H1 (cell line): Measurements from ENCODE around the gene ATP6V1E1. TPM values are rescaled to one million over a fixed set of nuclear protein-coding genes. Genes with fewer than 3 reads are reported as not detected.

ENCODE experiments used
- CTBP2 ChIP-seq: IDR thresholded peaks from 2 replicates; pipeline ENCODE4 v1.7.0; 2011; ENCODE audit warnings: borderline replicate concordance, mild to moderate bottlenecking, moderate library complexity, mixed read lengths, low read length; ENCODE audit not compliant: insufficient read depth, insufficient read length
- TCF12 ChIP-seq: IDR thresholded peaks from 2 replicates; pipeline ENCODE4 v1.6.1; 2011; ENCODE audit warnings: low read depth, mild to moderate bottlenecking, low read length
- polyA plus RNA-seq, 7 experiments: library from polyadenylated mRNA; depleted of rRNA in 3 of 7; stranded (reverse) in 5 of 7; unstranded in 2 of 7; fragments of >200 nt in 5 of 7; fragments of 200-250 nt in 2 of 7; gene quantifications; 1 replicate in 5 of 7; 2 replicates in 1 of 7; 4 replicates in 1 of 7; pipeline versions ENCODE4 v1.2.1 to v1.2.3, GENCODE V29; 2011 to 2013; ENCODE audit warnings: missing spikeins in 2 of 7, mixed read lengths in 2 of 7
- total RNA-seq: library from RNA; stranded (reverse); fragmentation: NEBNext Ultra II Directional; extraction: Animal tissue kit (Norgen Biotek cat#: 25700); gene quantifications from 2 replicates; pipeline ENCODE4 v1.2.1, GENCODE V29; 2021
- TF ChIP-seq, protein P1 (sequence below), 3 experiments: IDR thresholded peaks; 1 replicate in 2 of 3; 2 replicates in 1 of 3; pipeline versions ENCODE4 v1.5.1 to v1.6.1; 2011; ENCODE audit warnings: low read length in 3 of 3, mild to moderate bottlenecking in 3 of 3, inconsistent platforms in 2 of 3, low read depth in 1 of 3, moderate library complexity in 1 of 3; ENCODE audit not compliant: insufficient read depth in 1 of 3; ENCODE audit errors: control extremely low read depth in 1 of 3
- TF ChIP-seq, protein P2 (sequence below): IDR thresholded peaks from 2 replicates; pipeline ENCODE4 v1.6.1; 2011; ENCODE audit warnings: low read length, improper control_type of control experiment
- TF ChIP-seq, protein P3 (sequence below): fragments of 300-600 bp; sonication (generic); IDR thresholded peaks from 2 replicates; pipeline ENCODE4 v1.7.1; 2012; ENCODE audit warnings: low read length, moderate library complexity, mild to moderate bottlenecking, inconsistent platforms; ENCODE audit not compliant: insufficient replicate concordance

ATP6V1E1 gene
- total and polyA plus RNA-seq, 2 of the 8 experiments (the other 6 are each of a cell fraction or from before 2014, with no cell fraction given), result 80.4 to 88.1 TPM

DNA sequence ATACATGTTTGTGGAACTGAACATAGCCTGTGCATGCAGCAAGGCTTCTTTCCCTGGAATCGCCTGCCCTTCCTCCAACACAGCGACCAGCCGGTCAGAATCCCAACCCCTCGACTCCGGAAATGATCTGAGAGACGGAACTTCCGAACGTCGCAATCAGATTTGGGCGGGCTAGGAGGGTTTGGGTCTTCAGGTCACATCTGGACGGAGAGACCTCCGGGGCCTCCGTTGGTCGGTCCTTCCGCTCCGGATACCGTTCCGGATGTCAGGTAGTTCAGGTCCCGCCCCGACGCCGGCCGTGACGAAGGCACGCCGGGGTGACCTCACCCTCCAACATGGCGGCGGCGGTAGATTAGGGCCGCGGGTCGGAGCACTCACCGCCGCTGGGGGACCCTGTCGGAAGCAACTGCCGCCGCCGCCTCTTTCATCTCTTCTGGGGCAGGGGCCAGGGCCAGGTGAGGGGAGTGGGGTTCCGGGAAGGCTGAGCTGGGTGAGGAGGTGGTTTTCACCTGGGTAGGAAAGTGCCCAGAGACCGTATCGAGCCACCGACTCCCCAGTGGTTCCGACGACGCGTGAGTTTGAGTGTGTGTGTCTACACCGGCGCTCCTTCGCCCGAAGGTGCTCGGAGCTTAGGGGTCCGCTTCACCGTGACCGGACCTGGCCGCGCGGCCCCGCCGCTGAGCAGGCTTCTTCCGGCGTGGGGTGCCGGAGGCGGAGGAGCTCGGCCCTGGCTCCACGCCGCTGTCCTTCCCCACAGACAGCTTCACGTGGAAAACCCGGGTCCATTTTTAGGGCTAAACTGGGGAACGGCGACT is 10.1 kb upstream of the ATP6V1E1 start, which contains the start of gene BCL2L13 (continued):
- TF ChIP-seq, protein P1, sequence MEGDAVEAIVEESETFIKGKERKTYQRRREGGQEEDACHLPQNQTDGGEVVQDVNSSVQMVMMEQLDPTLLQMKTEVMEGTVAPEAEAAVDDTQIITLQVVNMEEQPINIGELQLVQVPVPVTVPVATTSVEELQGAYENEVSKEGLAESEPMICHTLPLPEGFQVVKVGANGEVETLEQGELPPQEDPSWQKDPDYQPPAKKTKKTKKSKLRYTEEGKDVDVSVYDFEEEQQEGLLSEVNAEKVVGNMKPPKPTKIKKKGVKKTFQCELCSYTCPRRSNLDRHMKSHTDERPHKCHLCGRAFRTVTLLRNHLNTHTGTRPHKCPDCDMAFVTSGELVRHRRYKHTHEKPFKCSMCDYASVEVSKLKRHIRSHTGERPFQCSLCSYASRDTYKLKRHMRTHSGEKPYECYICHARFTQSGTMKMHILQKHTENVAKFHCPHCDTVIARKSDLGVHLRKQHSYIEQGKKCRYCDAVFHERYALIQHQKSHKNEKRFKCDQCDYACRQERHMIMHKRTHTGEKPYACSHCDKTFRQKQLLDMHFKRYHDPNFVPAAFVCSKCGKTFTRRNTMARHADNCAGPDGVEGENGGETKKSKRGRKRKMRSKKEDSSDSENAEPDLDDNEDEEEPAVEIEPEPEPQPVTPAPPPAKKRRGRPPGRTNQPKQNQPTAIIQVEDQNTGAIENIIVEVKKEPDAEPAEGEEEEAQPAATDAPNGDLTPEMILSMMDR (IDR thresholded peaks at IDR 0.05; ENCODE audit: control extremely low read depth in 1 of 3, insufficient read depth in 1 of 3, low read depth in 1 of 3, low read length in 3 of 3), result no peak
- TF ChIP-seq, protein P2, sequence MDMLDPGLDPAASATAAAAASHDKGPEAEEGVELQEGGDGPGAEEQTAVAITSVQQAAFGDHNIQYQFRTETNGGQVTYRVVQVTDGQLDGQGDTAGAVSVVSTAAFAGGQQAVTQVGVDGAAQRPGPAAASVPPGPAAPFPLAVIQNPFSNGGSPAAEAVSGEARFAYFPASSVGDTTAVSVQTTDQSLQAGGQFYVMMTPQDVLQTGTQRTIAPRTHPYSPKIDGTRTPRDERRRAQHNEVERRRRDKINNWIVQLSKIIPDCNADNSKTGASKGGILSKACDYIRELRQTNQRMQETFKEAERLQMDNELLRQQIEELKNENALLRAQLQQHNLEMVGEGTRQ, result peak; percentile 27; the same call in 1 of the 2 replicates
- TF ChIP-seq CTBP2 (no peak), TCF12 (0 out of 2 replicates have a peak, but pooled peaks have one; percentile 0)
- TF ChIP-seq, protein P3, sequence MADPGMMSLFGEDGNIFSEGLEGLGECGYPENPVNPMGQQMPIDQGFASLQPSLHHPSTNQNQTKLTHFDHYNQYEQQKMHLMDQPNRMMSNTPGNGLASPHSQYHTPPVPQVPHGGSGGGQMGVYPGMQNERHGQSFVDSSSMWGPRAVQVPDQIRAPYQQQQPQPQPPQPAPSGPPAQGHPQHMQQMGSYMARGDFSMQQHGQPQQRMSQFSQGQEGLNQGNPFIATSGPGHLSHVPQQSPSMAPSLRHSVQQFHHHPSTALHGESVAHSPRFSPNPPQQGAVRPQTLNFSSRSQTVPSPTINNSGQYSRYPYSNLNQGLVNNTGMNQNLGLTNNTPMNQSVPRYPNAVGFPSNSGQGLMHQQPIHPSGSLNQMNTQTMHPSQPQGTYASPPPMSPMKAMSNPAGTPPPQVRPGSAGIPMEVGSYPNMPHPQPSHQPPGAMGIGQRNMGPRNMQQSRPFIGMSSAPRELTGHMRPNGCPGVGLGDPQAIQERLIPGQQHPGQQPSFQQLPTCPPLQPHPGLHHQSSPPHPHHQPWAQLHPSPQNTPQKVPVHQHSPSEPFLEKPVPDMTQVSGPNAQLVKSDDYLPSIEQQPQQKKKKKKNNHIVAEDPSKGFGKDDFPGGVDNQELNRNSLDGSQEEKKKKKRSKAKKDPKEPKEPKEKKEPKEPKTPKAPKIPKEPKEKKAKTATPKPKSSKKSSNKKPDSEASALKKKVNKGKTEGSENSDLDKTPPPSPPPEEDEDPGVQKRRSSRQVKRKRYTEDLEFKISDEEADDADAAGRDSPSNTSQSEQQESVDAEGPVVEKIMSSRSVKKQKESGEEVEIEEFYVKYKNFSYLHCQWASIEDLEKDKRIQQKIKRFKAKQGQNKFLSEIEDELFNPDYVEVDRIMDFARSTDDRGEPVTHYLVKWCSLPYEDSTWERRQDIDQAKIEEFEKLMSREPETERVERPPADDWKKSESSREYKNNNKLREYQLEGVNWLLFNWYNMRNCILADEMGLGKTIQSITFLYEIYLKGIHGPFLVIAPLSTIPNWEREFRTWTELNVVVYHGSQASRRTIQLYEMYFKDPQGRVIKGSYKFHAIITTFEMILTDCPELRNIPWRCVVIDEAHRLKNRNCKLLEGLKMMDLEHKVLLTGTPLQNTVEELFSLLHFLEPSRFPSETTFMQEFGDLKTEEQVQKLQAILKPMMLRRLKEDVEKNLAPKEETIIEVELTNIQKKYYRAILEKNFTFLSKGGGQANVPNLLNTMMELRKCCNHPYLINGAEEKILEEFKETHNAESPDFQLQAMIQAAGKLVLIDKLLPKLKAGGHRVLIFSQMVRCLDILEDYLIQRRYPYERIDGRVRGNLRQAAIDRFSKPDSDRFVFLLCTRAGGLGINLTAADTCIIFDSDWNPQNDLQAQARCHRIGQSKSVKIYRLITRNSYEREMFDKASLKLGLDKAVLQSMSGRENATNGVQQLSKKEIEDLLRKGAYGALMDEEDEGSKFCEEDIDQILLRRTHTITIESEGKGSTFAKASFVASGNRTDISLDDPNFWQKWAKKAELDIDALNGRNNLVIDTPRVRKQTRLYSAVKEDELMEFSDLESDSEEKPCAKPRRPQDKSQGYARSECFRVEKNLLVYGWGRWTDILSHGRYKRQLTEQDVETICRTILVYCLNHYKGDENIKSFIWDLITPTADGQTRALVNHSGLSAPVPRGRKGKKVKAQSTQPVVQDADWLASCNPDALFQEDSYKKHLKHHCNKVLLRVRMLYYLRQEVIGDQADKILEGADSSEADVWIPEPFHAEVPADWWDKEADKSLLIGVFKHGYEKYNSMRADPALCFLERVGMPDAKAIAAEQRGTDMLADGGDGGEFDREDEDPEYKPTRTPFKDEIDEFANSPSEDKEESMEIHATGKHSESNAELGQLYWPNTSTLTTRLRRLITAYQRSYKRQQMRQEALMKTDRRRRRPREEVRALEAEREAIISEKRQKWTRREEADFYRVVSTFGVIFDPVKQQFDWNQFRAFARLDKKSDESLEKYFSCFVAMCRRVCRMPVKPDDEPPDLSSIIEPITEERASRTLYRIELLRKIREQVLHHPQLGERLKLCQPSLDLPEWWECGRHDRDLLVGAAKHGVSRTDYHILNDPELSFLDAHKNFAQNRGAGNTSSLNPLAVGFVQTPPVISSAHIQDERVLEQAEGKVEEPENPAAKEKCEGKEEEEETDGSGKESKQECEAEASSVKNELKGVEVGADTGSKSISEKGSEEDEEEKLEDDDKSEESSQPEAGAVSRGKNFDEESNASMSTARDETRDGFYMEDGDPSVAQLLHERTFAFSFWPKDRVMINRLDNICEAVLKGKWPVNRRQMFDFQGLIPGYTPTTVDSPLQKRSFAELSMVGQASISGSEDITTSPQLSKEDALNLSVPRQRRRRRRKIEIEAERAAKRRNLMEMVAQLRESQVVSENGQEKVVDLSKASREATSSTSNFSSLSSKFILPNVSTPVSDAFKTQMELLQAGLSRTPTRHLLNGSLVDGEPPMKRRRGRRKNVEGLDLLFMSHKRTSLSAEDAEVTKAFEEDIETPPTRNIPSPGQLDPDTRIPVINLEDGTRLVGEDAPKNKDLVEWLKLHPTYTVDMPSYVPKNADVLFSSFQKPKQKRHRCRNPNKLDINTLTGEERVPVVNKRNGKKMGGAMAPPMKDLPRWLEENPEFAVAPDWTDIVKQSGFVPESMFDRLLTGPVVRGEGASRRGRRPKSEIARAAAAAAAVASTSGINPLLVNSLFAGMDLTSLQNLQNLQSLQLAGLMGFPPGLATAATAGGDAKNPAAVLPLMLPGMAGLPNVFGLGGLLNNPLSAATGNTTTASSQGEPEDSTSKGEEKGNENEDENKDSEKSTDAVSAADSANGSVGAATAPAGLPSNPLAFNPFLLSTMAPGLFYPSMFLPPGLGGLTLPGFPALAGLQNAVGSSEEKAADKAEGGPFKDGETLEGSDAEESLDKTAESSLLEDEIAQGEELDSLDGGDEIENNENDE, result no peak
